Measurements from ENCODE around the gene POU2F2.
A peak's percentile ranks its signal among the peaks of the same experiment; 100 is the strongest.

POU2F2 gene

DNA sequence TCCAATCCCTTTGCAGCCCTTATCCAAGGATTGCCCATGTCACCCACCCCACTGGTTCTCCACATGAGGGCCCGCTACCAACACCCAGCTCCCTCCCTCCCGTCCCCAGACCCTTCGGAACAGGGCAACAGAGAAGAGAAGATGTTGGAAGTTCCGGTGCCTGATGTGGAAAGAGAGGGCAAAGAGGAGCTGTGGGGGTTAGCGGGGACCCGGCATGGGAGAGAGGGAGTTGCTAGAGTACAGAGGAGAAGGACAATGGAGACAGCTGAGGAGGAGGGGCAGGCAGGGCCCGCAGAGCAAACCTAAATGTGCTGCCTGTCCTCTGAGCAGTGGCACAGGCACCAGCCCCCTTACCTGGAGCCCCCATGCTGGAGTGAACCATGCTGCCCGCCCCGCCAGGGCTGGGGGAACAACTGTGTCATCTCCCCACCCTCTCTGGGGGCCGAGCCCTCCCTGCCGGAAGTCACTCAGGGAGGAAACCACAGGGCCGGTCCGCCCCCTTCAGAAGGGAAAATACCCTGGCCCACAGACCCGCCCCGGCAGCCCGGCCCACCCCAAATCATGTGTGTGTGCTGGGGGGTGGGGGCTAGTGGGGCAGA lies at the start of gene POU2F2:
TSS of gene POU2F2 (minus strand) at position 417 of the 599 bp plus-strand sequence. CDS start at position 382, 35 bp downstream.
- peak; percentile 55 to 73 (median 69) for DNase-seq (ENCODE audit: low read depth in 3 of 3)

- DNase-seq (ENCODE audit: low read depth in 3 of 3): no peak
Observed at GRCh38 chr19:42178791-42179674, 46.8 kb upstream of the POU2F2 start.

DNA sequence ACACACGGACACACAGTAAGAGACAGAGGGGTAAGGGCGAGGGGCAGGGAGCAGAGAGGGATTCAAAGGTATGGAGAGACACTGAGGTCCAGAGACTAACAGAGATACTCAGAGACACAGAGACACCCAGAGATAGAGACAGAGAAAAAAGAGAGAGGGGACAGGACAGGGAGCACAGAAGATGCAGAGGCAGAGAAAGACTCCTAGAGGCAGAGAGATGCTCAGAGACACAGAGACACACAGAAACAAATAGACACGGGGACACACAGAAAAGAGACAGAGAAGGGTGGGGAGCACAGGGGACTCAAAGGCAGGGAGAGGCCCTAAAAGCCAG lies 45.4 kb upstream of the POU2F2 start:
- DNase-seq (ENCODE audit: low read depth in 3 of 3): no peak

- peak; percentile 62 to 74 (median 65) for DNase-seq (ENCODE audit: low read depth in 3 of 3)
Observed at GRCh38 chr19:42176990-42177685, 44.9 kb upstream of the POU2F2 start.

DNA sequence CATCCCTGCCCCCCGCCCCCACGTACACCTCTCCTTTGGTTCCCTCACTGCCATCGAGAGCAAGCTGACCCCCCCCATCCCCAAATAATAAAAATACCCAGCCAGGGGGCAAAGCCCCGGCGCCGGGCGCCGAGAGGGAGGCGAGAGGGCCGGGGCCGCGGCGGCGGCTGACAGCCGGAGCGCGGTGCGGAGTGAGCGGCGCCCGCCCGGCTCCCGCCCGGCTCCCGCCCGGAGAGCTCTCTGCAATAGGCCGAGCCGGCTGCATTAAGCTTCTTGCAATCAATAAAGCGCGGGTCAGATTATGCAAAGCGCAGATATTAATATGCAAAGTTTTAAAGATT lies 44.4 kb upstream of the POU2F2 start:
- DNase-seq (ENCODE audit: low read depth in 3 of 3): no peak

GRCh38 chr19:42175952-42176648 lies 43.9 kb upstream of the POU2F2 start:
- DNase-seq (ENCODE audit: low read depth in 3 of 3): no peak

DNA sequence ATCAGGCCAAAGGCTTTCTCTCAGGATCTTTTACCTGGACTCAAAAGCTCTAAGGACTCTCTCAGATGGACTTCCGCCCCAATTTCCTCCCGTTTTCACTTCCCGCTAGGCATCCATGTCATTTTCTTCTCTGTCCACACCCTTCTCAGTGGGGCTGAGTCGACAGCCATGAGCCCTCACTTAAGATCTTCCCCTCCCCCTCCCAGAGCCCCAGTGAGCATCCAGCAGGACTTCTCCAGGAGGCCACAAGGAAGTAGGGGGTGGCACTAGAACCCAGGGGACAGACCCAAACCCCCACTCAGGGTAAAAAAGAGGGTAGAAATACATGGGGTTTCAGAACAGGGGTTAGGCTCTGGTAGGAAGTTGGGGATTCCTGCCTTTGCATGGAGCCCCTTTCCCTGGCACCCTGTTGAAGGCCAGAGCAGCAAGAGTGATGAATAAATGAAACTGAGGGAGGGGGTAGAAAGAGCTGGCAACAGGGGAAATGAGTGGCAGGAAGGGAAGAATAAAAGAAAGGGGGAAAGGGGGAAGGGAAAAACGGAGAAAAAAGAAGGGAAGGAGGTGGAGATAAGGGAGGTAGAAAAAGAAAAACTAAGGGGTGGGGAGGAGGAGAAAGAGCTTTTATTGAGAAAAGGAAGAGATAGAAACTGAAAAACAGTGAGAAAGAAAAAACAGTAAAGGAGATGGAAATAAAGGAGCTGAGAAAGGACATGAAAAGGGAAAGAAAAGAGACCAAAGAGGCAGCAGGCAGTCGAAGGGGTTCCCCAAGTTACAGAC lies 42.9 kb upstream of the POU2F2 start:
- no peak for DNase-seq (ENCODE audit: low read depth in 3 of 3)

DNA sequence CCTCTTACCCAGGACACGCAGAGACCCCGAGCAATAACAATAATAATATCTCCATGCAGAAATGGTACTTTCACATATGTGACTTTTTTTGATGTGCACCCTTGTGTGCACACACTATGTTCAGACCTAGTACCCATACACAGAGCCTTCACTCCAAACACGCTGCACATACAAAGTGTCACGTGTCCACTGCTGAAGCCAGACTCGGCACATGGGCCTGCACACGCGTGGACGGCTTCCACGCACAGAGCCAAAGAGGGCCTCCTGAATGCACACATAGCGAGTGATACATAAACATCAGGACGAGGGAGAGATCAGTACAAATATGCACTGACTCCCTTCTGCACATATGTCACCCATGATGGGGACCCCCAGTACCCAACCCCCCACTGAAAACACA lies 41.9 kb upstream of the POU2F2 start:
- DNase-seq (ENCODE audit: low read depth in 3 of 3): no peak

DNA sequence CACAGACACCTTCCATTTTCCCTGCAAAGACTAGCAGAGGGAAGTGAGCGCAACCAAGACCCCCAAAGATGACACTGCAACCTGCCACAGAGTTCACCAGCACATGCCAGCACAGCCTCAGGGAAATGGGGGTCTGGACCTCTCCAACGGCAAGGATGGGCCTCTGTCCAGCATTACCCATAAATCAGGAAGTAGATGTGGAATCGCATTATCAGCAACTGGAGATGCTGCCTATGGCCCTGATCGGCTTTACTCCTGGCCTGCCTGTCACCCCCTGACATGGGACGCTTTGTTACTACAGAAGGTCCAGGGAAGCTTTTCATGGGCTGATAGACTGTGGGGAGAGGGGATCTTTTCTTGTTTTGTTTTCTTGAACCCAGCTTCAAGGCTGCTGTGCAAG lies 41.4 kb upstream of the POU2F2 start:
- no peak for DNase-seq (ENCODE audit: low read depth in 3 of 3)

- DNase-seq (ENCODE audit: low read depth in 3 of 3): no peak
Observed at GRCh38 chr19:42172261-42172660, 40.0 kb upstream of the POU2F2 start.

GRCh38 chr19:42170715-42171114 lies 38.5 kb upstream of the POU2F2 start:
- no peak for DNase-seq (ENCODE audit: low read depth in 3 of 3)

GRCh38 chr19:42169486-42170413 lies 37.5 kb upstream of the POU2F2 start:
- no peak for DNase-seq (ENCODE audit: low read depth in 3 of 3)

GRCh38 chr19:42168206-42168605 lies 36.0 kb upstream of the POU2F2 start:
- no peak for DNase-seq (ENCODE audit: low read depth in 3 of 3)

GRCh38 chr19:42166316-42166715 lies 34.1 kb upstream of the POU2F2 start:
- DNase-seq (ENCODE audit: low read depth in 3 of 3): no peak

DNA sequence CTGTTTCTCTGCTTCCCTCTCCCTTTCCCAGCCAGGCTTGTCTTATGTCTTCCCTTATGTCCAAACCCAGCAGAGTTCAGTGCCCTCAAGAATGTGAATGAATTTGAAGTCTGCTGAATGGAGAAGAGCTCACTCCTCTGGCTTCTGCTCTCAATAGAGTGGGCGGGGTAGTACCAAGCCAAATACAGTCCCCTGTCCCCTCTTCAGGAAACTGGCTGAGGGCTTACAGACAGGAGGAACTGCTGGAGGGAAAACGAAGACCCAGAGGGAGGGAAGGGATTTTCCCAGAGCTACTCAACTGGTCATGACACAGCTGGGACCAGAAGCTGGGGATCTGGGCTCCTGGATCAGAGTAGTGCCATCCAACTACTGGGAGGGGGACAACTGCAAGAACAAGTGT lies 32.9 kb upstream of the POU2F2 start:
- DNase-seq (ENCODE audit: low read depth in 3 of 3): no peak

GRCh38 chr19:42161616-42162263 lies 29.5 kb upstream of the POU2F2 start:
- no peak for DNase-seq (ENCODE audit: low read depth in 3 of 3)

DNA sequence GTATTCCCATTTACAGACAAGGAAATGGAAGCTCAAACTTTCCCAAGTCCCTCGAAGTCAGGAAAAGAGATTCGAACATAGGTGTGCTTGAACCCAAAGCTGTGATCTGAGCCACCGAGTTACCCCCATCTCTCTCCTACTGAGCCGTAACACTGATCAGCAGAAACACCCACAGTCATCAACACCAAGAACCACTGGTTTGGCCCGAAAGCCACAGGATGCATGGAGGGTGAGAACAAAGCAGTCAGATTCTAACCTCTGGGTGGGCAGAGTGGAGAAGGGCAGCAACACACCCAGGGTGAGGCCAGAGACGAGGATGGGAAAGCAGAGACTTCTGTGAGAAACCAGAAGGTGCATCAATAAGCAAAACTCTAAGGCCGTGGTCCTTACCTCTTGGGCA lies 27.7 kb upstream of the POU2F2 start:
- DNase-seq (ENCODE audit: low read depth in 3 of 3): no peak

GRCh38 chr19:42158926-42159325 lies 26.7 kb upstream of the POU2F2 start:
- DNase-seq (ENCODE audit: low read depth in 3 of 3): no peak

- no peak for DNase-seq (ENCODE audit: low read depth in 3 of 3)
Observed at GRCh38 chr19:42156571-42156970, 24.3 kb upstream of the POU2F2 start.

DNA sequence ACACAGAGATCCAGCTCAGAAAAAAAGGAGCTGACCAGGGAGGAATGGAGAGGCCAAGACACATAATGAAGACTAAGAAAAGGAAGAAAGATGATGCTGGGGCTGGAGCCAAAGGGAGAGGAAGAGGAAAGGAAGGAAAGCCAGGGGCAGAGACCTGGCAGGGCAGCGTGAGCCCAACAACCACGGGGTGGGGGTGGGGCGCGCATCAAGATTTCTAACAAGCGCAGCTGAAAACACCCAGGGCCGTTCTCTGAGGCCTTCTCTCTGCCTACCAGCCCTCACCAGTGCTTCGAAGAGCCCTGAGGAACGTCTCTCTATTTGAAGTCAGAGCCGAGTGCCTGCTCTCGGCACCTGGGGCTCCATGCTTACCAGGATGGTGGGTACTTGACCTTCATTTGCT lies 23.6 kb upstream of the POU2F2 start:
- no peak for DNase-seq (ENCODE audit: low read depth in 3 of 3)

Measured in stimulated activated CD4-positive, alpha-beta T cell treated with anti-CD3 and anti-CD28 coated beads, TNF-alpha, amount 100 ng/mL, for 48 hours (primary cell).